NCI-H1048 (cell line): ENCODE data around the gene CCDC93.
"Not testable (repeated sequence)": the region's sequence is repeated elsewhere in the genome, so short reads cannot be mapped to it uniquely, and the experiment has no call there.

Experiments used
- DNase-seq: peaks from one replicate; lab custom pipeline; 2025; lab: John Stamatoyannopoulos, UW

Gene CCDC93

DNA sequence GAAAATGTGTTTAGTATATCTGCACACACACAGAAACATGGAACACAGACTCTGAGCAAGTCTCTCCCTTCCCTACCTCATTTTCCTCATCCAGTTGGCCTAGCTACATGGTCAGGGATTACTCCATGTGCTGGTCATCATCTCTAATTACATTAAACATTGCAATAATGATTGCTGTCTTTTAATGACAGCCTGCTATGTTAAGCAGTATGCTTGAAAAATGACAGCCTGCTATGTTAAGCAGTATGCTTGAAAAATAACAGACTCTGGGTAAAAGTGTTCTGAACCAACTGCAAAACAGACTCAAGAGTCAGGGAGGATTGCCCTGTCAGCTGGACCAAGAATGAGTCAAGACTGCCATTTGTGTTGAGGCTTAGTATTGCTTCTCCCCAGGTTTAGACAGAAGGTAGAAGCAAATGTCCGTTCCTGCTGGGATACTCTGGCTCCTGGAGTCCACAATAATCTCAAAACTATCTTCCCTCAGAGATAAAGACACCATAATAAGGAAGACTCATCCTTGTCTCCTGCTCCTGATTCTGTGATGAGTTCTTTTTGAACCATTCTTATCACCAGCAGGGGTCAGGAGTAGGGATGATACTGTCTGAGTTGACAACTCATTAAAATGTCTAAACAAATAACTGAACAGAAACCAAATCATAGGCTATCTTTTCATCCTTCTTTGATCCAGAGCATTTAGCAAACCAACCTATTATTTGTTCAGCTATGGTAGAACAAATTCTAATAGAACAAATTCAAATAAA lies 57.7 kb downstream of the CCDC93 start:
- DNase-seq, result no peak

DNA sequence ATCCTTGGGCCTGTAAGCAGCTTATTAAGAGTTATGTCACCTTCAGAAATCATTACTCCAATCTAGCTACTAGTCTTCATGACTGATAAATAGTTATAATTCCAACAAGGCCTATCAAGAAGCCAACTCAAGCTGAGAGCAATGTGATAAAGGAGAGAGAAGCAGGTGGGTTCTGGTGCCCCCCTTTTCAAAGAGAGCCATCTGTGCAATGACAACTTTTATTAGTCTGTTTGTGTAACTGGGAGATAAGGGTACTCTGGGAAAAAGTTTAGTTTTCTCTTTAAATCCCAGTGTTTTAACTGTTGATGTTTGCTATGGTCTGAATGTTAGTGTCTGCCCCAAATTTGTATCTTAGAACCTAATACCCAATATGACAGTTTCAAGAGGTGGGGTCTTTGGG lies 60.6 kb downstream of the CCDC93 start:
- DNase-seq, result no peak

DNA sequence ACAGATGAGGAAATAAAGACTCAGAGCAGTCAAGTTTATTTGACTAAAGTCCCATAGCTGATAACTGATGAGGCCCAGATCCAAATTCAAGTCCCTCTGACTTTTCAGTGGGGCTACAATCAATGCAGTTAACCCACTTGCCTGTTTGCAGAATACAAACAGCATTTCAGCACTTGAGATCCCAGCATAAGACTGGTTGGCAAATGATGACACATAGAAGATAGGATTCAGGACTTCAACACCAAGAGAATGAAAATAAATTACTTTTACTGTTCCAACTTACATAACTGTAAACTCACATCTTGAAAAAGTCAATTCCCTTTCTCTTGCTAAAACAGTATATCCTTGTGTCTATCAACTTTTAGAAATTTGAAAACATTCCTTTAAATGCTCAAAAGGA lies 61.2 kb downstream of the CCDC93 start:
- no peak for DNase-seq

DNA sequence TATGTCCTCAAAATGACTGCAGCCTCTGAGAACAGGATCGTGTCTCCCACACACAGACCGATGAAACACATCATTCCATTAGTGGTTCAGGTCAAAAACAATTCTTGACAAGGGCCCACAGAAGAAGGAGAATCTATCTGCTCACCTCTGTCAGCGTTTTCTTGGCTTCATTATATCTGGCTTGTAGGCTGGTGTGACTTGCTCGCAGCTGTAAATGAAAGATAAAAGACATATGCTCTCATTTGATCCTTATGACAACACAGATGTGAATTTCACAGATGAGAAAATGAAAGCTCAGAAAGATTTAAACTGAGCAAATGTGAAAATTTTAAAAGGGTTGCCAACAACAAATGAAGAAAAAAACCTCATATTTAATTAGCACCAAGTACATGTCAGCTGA lies 61.6 kb downstream of the CCDC93 start:
- no peak for DNase-seq

DNA sequence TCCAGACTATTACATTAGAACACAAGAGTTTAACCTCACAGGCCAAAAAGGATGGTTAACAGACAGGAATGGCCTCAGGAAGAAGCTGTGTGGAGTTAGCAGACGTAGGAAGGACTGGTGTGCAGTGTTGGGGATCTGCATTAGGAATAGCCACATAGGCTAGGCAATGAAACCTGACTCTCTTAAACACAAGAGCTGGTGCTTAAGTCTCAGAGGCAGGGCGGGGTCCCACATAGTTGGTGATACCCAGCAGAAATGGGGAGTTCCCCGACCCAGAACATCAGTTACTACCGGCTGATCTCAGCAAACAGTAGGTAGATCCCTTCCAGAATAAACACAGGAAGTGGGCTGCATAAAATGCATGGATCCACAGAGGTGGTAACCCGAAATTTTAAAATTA lies 64.1 kb downstream of the CCDC93 start:
- DNase-seq, result no peak

DNA sequence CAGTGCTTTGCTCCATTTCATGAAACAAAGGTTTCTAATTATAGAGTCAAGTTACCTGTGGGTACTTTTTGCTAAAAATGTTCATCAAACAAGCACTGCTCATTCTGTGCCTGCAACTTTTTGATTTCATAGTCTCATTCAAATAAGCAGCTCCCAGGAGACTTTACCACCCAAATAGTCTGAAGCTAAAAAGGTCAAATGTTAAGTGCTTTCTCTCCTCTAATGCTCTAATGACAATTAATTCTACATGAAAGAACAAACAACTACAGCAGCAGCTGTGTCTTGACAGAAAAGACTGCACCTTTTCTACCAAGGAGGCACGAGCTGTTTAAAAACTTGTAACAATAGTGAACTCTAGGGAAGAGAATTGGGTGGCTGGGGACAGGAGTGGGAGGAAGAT lies 65.3 kb downstream of the CCDC93 start:
- no peak for DNase-seq

DNA sequence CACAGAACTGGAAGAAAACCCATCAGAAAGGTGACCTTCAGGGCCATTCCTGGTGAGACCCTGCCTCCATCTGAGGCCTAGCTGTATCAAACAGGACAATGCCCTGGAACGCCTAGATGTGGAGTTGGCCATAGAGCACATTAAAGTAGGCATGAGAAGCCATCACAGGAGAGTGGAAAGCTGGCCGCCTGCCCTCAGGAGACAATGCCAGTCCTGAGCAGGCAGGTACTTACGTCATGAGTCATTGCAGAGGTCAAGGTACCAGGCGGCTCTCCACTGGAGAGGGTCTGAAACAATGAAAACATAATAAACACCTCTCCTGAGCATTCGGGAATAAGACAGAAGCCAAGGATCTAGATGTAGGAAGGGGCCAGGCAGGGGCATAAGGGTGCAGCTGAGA lies 68.6 kb downstream of the CCDC93 start:
- no peak for DNase-seq

DNA sequence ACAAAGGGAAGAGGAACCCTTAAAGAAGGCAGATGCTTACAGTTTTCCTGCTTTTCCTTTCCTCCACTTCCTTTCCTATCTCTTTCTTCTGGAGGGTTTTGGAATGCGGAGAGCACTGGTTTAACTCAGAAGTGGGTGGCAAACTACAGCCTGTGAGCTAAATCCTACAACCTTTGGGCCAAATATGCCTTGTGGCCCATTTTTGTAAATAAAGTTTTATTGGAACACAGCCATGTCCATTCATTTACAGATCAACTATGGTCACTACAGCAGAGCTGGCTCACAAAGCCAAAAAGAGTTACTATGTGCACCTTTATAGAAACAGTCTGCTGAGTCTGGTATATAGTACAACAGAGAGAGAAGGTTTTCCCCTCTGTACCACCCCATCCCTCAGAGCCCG lies 69.1 kb downstream of the CCDC93 start:
- DNase-seq, result no peak

DNA sequence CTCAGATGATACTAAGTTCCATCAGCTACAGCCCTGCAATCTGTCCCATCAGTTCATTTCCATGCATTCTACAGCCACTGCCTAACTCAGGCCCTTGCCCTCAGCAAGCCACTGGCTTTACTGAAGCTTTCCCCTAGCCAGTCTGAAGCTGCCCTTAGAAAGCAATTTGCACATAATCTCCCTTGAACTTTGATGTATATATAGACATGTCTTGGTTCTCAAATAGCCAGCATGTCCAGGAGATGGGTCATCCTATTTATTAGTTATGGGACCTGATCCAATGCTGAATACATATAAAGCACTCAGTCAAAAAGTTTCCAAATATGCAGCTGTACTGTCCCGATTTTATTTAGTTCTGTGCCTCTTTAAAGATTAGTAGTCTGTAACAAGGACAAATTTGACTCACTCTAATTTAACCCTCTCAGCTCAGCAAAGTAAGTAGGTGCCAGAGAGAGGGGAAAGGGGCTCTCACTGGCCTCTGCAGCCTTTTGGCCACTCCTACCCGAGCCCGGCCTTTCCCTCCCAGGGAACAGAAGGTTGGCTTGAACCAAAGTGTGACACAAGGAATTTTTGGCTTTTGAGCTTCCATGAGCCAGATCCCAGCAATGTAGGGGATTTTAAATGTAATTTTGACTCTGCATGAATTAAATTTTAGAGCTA lies 70.7 kb downstream of the CCDC93 start:
- DNase-seq, result no peak

DNA sequence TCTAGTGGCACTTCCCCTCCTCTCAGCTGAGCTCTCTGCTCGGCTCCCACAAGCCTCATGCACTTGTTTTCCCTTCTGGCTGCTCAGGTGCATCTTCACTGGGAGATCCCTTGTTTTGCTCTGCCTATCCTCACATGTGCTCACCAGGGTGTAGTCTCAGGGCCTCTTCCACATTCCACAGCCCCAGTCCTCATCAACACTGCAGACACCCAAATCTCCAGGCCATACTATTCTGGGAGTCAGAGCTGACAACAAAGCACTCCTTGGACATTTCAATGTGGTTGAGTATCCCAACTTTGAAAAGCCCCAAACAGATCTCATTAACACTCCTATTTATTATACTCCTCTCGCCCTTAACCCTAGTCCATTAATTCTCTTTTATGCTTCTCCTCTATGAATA lies 71.3 kb downstream of the CCDC93 start:
- no peak for DNase-seq

DNA sequence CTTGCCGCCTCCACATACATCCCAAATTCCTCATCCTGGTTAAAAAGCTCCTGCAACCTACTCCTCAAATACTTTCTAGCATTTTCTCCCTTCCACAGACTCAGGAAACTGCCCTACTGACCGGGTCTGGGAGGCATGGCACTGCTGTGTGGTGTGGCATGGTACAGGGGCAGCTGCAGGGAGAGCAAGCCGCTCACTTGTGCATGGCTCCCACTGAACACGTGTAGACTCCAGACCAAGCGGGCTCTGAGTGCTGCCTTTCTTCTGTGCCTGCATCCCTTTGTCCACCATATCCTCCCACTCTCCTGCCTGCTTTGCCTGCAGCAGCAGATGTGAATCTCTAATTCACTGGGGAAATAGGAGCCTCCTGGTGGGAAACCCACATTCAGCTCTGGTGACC lies 72.2 kb downstream of the CCDC93 start:
- DNase-seq, result no peak

DNA sequence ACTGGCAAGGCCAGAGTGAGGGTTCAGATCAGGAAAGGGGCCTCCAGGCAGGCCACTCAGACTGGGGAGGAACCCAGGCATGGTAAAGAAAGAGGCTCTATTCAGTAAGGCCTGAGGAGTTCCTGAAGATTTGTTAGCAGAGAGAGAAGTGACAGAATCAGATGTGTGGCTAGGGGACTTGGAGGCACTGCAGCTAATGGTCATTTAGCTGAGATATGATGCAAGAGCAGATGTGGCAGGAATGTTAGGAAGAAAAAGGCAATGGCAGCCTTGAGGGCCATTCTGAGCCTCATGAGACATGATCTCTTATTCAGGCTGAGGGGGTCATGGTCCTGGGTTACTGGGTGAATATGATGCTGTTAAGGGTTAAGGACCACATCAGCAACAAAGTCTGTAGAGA lies 73.4 kb downstream of the CCDC93 start:
- DNase-seq, result no peak

DNA sequence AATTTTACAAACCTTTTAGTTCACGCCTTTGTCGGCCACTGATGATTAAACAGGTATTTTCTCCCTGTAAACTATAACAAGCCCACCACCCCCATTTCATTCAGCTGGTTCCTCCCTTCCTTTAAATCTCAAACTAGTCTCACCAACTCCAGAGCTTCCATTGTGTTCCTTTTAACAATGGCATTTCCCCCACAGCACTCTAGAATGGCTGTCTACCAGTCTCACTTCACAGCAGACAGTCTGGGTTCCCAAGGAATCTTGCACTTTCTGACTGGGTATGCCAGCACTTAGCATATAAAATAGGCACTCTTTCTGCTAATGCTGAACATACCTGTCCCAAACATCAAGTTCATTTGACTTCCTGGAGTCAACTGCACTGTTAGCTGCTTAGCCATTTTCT lies 75.3 kb downstream of the CCDC93 start:
- DNase-seq, result no peak

DNA sequence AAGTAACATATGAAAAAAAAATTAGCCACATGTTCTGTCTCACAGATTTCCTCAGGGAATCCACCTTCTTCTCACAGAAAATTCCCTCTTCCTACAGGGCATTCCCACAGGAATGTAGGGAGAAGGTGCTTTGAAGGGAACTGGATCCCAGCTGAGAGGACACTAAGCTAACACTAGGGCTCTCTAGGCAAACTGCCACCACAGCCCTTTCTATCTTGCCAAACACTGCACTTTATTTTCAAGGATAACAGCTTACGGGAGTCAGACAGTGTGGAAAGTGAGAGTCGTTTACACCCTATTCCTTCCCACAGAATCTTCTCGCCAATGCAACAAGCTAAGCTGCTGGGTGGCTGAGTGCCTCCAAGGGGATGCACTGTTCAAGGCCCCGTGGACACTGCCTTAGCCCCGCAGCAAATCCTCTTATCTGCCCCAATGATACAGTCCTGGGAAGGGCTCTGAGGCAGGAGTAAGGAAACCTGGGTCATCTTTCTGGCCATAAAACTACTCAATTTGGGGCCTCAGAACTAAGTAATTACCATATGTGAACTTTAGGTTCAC lies 76.9 kb downstream of the CCDC93 start:
- no peak for DNase-seq

DNA sequence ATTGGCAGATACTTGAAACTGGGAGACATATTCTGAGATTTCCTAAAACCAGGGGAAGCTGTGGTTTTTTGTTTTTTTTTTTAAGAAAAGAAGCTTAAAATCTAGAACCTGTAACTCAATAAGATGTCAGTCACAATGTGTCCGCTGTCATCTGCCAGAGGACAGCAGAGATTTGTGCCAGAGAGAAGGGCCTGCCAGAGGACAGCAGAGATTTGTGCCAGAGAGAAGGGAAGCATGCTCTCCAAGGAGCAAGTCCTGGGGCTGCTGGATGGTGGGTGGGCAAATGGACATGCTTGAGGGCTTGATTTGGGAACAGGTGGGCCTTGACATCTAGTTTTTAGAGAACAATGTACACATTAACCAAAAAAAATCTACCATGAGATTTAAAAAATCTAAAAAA lies 77.9 kb downstream of the CCDC93 start:
- DNase-seq, result no peak

DNA sequence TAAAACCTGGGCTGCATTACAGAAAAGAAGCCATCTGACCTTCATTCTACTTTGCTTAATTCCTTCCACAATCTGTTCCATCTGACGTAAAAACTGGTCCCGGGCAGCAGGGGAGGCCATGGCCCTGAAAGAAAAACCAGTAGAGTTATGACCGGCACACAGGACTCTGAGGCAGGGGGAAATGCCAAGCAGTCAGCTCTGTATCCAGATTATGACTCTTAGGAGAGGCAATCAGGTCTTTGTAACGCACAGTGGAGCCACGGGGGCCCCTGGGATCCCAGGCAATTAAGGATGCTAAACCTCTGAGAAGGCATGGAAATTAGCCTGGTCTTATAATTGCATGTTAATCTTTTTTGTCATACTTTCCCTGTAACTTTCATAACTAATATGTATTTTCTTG lies 78.4 kb downstream of the CCDC93 start:
- no peak for DNase-seq

DNA sequence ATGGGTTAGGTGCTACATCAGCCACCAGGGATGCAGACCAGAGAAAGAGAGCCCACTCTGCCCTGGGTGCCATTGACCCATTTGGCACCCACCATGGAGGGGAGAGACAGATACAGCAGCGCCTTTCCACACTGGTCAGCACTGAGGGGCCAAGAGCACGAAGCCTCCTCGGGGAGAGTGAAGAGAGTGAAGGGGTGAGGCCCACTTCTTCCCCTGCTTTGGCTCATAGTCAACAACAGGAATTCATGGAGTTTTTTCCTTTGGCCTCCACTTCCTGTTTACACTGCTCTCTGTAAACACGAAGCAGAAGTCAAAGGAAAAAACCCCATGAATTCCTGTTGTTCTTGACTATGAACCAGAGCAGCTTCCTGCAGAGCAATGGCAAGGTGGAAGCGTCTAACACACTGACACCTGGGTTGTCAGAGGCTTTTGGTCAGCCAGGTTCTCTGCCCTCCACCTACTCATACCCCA lies 80.0 kb downstream of the CCDC93 start:
- no peak for DNase-seq

DNA sequence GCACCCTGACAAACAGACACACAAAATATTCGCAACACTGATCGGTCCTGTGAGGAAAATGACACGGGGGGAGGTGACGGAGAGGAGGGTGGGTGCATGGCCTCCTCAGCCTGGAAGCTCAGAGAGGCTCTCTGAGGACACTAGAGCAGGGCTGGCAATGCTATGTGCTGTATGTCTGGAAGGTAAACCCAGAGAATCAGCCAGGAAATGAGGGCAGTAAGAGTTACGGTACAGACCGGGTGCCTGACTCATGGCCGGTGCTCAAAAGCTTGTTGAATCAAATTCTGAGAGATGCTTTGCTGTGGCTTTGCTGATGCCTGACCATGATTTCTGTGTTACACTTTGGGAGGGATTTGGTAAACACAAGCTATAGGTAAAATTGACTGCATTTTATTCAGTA lies 81.9 kb downstream of the CCDC93 start:
- no peak for DNase-seq

DNA sequence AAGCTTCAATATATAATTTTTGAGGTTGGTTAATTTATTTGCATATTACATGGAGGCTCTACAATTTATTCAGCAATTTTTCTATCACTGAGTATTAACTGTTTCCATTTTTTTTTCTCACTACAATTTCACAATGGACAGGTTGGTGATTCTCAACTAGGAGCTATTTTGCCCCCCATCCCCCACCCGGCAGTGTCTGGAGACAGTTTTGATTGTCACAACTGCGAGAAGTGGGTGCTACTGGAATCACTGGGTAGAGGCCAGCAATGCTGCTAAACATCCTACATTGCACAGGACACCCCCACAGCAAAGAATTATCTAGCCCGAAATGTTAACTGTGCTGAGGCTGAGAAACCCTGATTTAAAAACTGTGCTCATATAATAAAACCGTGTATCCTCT lies 82.6 kb downstream of the CCDC93 start:
- no peak for DNase-seq

DNA sequence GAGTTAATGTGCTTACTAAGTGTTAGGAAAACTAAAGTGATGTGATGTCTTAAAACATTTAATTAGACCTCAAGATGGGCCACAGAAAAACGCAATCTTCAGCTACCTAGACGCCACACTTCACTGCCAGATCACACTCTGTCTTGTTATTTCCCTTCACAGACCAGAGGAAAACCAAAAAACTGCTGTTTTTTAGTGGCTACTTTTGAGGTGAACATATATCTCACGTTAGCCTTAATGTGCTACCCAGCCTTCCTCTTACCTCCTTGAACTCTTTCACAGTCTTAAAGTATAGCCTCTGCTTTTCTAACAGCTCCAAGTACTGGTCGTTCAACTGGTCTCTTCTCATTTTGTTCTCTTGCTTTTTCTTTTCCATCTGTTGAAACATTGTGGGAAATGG lies 83.1 kb downstream of the CCDC93 start:
- no peak for DNase-seq

DNA sequence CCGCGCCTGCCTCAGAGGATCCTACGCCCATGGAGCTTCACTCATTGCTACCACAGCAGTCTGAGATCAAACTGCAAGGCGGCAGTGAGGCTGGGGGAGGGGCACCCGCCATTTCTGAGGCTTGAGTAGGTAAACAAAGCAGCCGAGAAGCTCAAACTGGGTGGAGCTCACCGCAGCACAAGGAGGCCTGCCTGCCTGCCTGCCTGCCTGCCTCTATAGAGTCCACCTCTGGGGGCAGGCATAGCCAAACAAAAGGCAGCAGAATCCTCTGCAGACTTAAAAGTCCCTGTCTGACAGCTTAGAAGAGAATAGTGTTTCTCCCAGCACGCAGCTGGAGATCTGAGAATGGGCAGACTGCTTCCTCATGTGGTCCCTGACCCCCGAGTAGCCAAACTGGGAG lies 90.4 kb downstream of the CCDC93 start:
- not testable (repeated sequence) for DNase-seq

DNA sequence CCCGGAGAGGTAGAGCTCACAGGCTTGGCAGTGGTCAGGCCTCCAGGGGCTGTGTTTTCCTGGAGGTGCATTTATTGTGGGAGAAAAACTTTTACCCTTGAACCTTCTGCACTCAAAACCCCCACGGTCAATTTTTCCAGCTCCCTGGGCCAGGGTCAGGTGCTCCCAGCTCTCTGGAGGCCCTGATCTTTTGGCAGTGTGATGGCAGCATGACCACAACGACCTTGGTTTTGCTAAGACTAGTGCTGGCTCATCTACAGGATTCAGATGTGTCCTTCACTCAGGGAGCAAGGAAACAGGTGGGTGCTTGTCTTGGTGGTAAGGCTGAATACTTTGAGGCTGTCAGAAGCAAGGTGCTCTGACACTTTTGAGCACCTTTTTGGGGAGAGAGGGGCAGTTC lies 92.3 kb downstream of the CCDC93 start:
- no peak for DNase-seq

DNA sequence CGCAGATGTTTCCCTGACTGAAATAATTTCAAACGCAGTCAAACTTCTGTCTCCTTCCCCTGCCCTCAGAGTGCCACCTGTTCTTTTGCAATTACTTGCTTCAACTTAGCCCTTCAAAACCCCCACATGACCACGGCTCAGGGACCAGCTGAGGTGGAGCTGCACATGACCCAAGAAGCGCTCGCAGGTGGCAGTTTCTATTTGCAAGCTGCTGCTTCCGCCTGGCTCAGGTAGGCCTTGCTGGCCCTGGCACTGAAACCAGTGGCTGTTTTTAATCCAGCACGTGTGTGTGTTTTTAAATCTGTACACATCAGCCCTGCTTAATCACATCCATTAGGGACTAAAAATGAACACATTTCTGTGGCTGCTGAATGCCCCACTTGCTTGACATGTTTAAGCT lies 95.3 kb downstream of the CCDC93 start:
- no peak for DNase-seq
